GM10248 (cell line): ENCODE results near the gene FIBIN.
"Not testable (repeated sequence)": the region's sequence is repeated elsewhere in the genome, so short reads cannot be mapped to it uniquely, and the experiment has no call there.

Source experiments
- CTCF ChIA-PET: fragments of 300-600 bp; sonication (Branson Sonifier 250); formaldehyde crosslinking; extraction: SDS; loops from one replicate; lab custom pipeline; 2021; ENCODE audit warnings: antibody characterized with exemption; lab: Yijun Ruan, JAX
- POLR2A ChIA-PET: fragments of 350-650 bp; sonication (Branson Sonifier 250); formaldehyde crosslinking; extraction: SDS; loops from one replicate; lab custom pipeline; 2020; ENCODE audit warnings: antibody characterized with exemption; lab: Yijun Ruan, JAX
- DNase-seq: peaks from one replicate; pipeline ENCODE4 v3.0.0; 2012; ENCODE audit errors: extremely low spot score
- TF ChIP-seq, protein P1 (sequence below): IDR thresholded peaks from 2 replicates; pipeline ENCODE4 v1.5.1; 2012; ENCODE audit warnings: mild to moderate bottlenecking, low read depth; ENCODE audit errors: extremely low read depth, missing control alignments, control extremely low read depth

The FIBIN gene

DNA sequence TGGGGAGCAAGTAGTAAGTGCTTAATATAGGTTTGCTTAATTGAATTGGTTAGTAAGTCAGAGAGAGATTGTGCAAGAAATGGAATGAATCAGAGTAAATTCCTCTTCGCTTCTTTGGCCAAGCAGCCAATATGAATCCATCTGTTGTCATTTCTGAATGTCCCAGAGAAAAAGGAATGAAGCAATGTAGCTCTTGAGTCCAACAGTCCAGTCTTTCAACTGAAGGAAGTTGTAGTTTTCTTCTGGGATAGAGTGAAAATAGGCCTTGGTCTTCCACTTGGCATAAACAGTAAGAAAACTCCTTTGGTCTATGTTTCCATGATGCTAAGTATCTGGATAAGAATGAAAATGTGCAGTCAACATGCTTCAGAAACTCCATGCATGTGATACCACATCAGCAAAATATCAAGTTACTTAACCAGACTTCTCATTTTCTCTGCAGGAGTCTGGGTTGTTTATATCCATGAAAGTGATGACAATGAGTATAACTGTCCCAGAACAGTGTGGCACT is 1.8 kb upstream of the FIBIN start:
- CTCF ChIA-PET: no interaction called here
- DNase-seq: no peak
- POLR2A ChIA-PET: no interaction called here

DNA sequence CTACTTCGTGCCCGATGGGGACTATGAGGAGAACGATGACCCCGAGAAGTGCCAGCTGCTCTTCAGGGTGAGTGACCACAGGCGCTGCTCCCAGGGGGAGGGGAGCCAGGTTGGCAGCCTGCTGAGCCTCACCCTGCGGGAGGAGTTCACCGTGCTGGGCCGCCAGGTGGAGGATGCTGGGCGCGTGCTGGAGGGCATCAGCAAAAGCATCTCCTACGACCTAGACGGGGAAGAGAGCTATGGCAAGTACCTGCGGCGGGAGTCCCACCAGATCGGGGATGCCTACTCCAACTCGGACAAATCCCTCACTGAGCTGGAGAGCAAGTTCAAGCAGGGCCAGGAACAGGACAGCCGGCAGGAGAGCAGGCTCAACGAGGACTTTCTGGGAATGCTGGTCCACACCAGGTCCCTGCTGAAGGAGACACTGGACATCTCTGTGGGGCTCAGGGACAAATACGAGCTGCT is 751 bp downstream of the FIBIN start:
- DNase-seq: no peak
- ChIA-PET CTCF (no interaction called here), POLR2A (no interaction called here)
- TF ChIP-seq, protein P1, sequence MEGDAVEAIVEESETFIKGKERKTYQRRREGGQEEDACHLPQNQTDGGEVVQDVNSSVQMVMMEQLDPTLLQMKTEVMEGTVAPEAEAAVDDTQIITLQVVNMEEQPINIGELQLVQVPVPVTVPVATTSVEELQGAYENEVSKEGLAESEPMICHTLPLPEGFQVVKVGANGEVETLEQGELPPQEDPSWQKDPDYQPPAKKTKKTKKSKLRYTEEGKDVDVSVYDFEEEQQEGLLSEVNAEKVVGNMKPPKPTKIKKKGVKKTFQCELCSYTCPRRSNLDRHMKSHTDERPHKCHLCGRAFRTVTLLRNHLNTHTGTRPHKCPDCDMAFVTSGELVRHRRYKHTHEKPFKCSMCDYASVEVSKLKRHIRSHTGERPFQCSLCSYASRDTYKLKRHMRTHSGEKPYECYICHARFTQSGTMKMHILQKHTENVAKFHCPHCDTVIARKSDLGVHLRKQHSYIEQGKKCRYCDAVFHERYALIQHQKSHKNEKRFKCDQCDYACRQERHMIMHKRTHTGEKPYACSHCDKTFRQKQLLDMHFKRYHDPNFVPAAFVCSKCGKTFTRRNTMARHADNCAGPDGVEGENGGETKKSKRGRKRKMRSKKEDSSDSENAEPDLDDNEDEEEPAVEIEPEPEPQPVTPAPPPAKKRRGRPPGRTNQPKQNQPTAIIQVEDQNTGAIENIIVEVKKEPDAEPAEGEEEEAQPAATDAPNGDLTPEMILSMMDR: no peak

More for the DNA sequence above, 1.8 kb upstream of the FIBIN start:
- TF ChIP-seq, protein P1: no peak

DNA sequence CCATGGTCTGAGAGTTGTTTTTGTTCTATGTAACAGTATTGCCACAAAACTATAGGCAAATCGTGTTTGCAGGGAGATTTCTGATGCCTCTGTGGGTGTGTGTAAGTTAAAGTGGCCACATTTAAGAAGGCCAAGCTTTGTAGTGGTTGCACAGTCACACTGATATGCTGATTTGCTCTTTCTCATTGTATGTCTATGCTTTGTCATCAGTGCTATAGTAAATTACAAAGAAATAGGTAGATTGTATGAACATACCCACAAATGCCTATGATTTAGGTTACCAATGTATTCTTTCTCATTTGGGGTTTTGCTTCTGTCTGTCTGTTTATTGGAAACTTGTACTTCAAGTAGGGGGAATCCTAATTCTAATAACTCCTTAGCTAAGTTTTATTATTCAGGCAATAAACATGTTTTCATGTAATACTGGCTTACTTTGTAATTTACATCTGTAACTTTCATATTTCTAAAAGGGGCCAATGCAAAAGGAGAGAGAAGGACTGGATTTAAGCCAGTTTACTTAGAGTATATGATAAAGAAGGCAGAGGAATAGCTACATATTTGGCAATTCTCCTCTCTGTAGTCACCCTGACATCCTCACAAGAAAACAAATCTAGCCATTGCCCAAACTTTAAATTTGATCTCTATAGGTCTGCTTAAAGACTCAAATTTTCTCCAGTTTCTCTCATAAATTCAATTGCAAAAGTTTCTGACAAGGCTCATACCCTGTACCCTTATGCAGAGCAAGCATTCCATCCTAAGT is 2.0 kb downstream of the FIBIN start:
- ChIA-PET CTCF (no interaction called here), POLR2A (no interaction called here)
- no peak for DNase-seq
- TF ChIP-seq, protein P1: no peak

DNA sequence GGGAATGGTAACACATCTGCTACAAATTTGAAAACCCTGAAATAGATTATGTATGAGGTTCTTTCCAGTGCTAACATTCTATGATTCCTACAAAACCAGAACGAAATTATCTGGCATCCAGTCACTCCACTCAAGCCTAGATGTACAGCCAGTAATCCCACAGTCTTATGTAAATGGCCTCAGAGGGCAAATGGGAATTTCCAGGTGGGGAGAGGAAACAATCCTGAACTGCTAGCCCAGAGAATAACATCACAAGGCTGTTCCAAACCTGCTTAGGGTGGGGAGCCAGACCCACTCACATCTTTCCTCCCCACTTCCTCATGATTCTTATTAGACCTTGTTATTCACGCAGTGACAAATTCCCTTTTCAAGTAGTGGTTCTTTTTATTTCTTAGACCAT is 3.5 kb downstream of the FIBIN start:
- DNase-seq: no peak
- POLR2A ChIA-PET: no interaction called here
- CTCF ChIA-PET: no interaction called here
- TF ChIP-seq, protein P1: no peak

DNA sequence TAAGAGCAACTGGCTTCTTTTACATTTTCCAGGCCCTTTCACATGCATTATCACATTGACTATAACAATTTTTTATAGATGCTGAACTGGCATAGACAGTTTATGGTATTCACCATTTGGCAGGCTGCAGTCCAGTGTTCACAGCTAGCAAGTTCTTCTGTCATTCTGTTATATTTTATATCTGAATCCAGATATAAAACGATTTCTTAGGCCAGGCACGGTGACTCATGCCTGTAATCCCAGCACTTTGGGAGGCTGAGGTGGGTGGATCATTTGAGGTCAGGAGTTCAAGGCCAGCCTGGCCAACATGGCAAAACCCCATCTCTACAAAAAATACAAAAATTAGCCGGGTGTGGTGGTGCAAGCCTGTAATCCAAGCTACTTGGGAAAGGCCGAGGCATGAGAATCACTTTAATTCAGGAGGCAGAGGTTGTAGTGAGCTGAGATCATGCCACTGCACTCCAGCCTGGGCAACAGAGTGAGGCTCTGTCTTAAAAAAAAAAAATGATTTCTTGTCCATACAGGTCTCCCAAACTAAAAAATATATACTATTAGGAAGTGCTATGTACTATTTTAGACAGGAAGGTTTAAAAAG is 7.3 kb downstream of the FIBIN start:
- POLR2A ChIA-PET, CTCF ChIA-PET, DNase-seq: not testable (repeated sequence)

DNA sequence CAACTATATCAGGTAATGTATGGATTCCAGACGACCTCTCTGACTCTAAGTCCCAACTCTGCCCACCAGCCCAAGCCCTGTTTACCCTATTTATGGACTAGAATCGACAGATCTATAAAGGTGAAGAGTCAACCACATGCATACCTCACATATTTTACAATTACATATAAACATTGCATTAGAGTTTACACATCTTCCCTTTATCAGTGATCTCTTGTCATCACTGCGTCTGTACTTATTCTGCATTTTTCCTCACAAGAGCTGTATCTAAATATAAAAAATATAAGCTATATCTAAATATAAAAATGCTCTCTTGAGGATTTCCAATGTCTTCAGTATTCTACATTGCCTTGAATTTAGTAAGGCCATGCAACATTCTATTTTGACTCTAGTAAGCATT is 8.5 kb downstream of the FIBIN start:
- no peak for DNase-seq
- POLR2A ChIA-PET: no interaction called here
- TF ChIP-seq, protein P1: no peak
- CTCF ChIA-PET: interaction anchor here (1.0 kb wide), 1 partner anchor 21 kb away, joined by 4 read pairs; no protein-coding TSS in a partner anchor

DNA sequence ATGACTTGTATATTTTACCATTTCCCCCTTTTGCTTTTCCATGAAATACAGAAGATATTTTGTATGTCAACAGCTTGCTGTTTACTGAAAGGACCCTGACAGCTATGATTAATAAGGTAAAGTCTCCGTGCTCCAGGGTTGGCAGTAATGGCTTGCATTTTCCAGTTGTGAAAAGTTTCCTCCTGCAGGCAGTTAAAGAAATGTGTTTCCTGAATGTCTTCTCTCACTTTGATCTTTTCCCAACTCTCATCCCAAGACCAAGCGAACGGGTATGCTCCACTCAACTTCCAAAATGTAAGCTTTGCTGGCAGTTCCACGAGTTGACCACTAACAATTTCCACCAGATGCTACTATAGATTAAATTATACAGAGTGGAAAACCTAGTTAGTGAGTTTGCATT is 8.9 kb downstream of the FIBIN start:
- ChIA-PET CTCF (interaction anchor here (1.0 kb wide), 1 partner anchor 21 kb away, joined by 4 read pairs; no protein-coding TSS in a partner anchor), POLR2A (no interaction called here)
- no peak for DNase-seq

More for the DNA sequence above, 8.9 kb downstream of the FIBIN start:
- TF ChIP-seq, protein P1: no peak
